ENCODE measurements around the gene GALK2. TPM values are rescaled to one million over a fixed set of nuclear protein-coding genes. Genes with fewer than 3 reads are reported as not detected.
"Not testable (repeated sequence)": the region's sequence is repeated elsewhere in the genome, so short reads cannot be mapped to it uniquely, and the experiment has no call there.

GALK2 gene
- total RNA-seq, 2 donors from 2014 or later = 21.5 to 35.6 TPM

GRCh38 chr15:49331442-49331841 lies 161.4 kb downstream of the GALK2 start:
- H3K4me3 ChIP-seq = no peak overlapping the region
- no peaks in the 10 kb centered on the region for H3K36me3 ChIP-seq (replicated peaks in 1 of 2; ENCODE audit: insufficient read depth in 1 of 2, low read depth in 2 of 2)
- no peaks in the 10 kb centered on the region for H3K4me1 ChIP-seq
- DNase-seq (no peak), ATAC-seq (no peak)
- H3K9me3 ChIP-seq = no peaks in the 10 kb centered on the region
- no peak overlapping the region for H3K27ac ChIP-seq
- no peaks in the 10 kb centered on the region for H3K27me3 ChIP-seq
- intact Hi-C loops (cut with DNase I) = no loop called here
- TF ChIP-seq CTCF (IDR thresholded peaks at IDR 0.05) (no peak), POLR2A (IDR thresholded peaks at IDR 0.05) (no peak)

DNA sequence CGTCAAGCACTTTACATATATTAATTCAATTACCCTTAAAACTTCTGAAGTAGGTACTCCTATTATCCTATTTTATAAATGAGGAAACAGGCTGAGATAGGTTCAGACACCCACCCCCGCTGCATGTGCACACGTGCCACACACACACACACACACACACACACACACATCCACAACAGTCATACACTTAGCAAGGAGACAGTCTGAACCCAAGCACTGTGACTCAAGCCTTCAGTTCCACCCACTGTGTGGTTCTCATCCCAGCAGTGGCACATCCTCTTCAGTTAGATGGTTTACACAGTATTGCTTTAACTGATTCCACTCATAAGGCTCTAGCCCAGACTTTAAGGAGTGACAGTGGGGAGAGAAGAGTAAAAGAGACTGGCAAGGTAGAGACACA lies 161.9 kb downstream of the GALK2 start:
- whole genome bisulfite sequencing, 2 donors = 83 to 90% methylated on average over 3 of the region's 3 CpGs
- Histone ChIP-seq H3K27me3 (no peaks in the 10 kb centered on the region), H3K4me1 (no peaks in the 10 kb centered on the region), H3K36me3 (replicated peaks in 1 of 2; ENCODE audit: insufficient read depth in 1 of 2, low read depth in 2 of 2) (no peaks in the 10 kb centered on the region), H3K4me3 (no peak overlapping the region), H3K27ac (no peak overlapping the region), H3K9me3 (no peaks in the 10 kb centered on the region)
- intact Hi-C loops (cut with DNase I) = no loop called here
- ATAC-seq (no peak), DNase-seq (no peak)
- TF ChIP-seq POLR2A (IDR thresholded peaks at IDR 0.05) (no peak), CTCF (IDR thresholded peaks at IDR 0.05) (no peak)

GRCh38 chr15:49339656-49340055 lies 169.6 kb downstream of the GALK2 start:
- DNase-seq (no peak), ATAC-seq (no peak)
- intact Hi-C loops (cut with DNase I) = no loop called here
- no peaks in the 10 kb centered on the region for H3K36me3 ChIP-seq (replicated peaks in 1 of 2; ENCODE audit: insufficient read depth in 1 of 2, low read depth in 2 of 2)
- H3K4me1 ChIP-seq = no peaks in the 10 kb centered on the region
- no peaks in the 10 kb centered on the region for H3K27me3 ChIP-seq
- TF ChIP-seq POLR2A (IDR thresholded peaks at IDR 0.05) (no peak), CTCF (IDR thresholded peaks at IDR 0.05) (no peak)
- whole genome bisulfite sequencing, 2 donors = 78 to 83% methylated on average over 4 to 9 of the region's 10 CpGs
- H3K9me3 ChIP-seq = no peaks in the 10 kb centered on the region
- H3K4me3 ChIP-seq = no peak overlapping the region
- no peak overlapping the region for H3K27ac ChIP-seq

GRCh38 chr15:49343546-49343945 lies 173.5 kb downstream of the GALK2 start:
- ATAC-seq (no peak), DNase-seq (no peak)
- Histone ChIP-seq H3K36me3 (replicated peaks in 1 of 2; ENCODE audit: insufficient read depth in 1 of 2, low read depth in 2 of 2) (no peaks in the 10 kb centered on the region), H3K27me3 (no peaks in the 10 kb centered on the region), H3K27ac (no peak overlapping the region), H3K4me1 (no peaks in the 10 kb centered on the region), H3K9me3 (no peaks in the 10 kb centered on the region), H3K4me3 (no peak overlapping the region)
- intact Hi-C loops (cut with DNase I) = no loop called here
- no peak for TF ChIP-seq POLR2A (IDR thresholded peaks at IDR 0.05)
- TF ChIP-seq CTCF (IDR thresholded peaks at IDR 0.05) = no peak

DNA sequence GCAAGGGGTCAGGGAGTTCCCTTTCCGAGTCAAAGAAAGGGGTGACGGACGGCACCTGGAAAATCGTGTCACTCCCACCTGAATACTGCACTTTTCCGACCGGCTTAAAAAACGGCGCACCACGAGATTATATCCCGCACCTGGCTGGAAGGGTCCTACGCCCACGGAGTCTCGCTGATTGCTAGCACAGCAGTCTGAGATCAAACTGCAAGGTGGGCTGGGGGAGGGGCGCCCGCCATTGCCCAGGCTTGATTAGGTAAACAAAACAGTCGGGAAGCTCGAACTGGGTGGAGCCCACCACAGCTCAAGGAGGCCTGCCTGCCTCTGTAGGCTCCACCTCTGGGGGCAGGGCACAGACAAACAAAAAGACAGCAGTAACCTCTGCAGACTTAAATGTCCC lies 184.4 kb downstream of the GALK2 start:
- H3K4me1 ChIP-seq; H3K36me3 ChIP-seq (replicated peaks in 1 of 2; ENCODE audit: insufficient read depth in 1 of 2, low read depth in 2 of 2); H3K4me3 ChIP-seq; H3K9me3 ChIP-seq; DNase-seq; intact Hi-C loops (cut with DNase I); ATAC-seq; H3K27me3 ChIP-seq; H3K27ac ChIP-seq: not testable (repeated sequence)
- 91 to 98% methylated on average over 14 to 17 of the region's 17 CpGs for WGBS, 2 donors

Data from body of pancreas (tissue), 4 donors.